Measurements from ENCODE around the gene TP63. TPM values are rescaled to one million over a fixed set of nuclear protein-coding genes. Genes with fewer than 3 reads are reported as not detected.
A peak's percentile ranks its signal among the peaks of the same experiment; 100 is the strongest.

Gene TP63
- total RNA-seq, 6 experiments from 2014 or later = 0.06 to 0.55 (median 0.15) TPM; not detected in 3

GRCh38 chr3:189776149-189776824 is 145.1 kb downstream of the TP63 start:
- Histone ChIP-seq H3K4me1 (no peaks in the 10 kb centered on the region), H3K9me3 (no peaks in the 10 kb centered on the region), H3K36me3 (no peaks in the 10 kb centered on the region), H3K27me3 (no peaks in the 10 kb centered on the region), H3K27ac (no peak overlapping the region), H3K4me3 (no peak overlapping the region)
- WGBS (ENCODE audit: insufficient coverage, low coverage, low lambda C conversion rate, missing lambda C conversion rate) = 52% methylated on average over 6 of the region's 6 CpGs
- TF ChIP-seq CTCF (IDR thresholded peaks at IDR 0.05) = no peak
- TF ChIP-seq POLR2A (IDR thresholded peaks at IDR 0.05) = no peak
- ATAC-seq = peak in 1 of 4 donors; percentile 65
- intact Hi-C loops (cut with DNase I) = no loop called here
- no peak for DNase-seq

GRCh38 chr3:189778340-189778950 is 147.3 kb downstream of the TP63 start:
- 83% methylated on average over 4 of the region's 5 CpGs for WGBS (ENCODE audit: insufficient coverage, low coverage, low lambda C conversion rate, missing lambda C conversion rate)
- TF ChIP-seq CTCF (IDR thresholded peaks at IDR 0.05) (no peak), POLR2A (IDR thresholded peaks at IDR 0.05) (no peak)

GRCh38 chr3:189779166-189779565 is 148.0 kb downstream of the TP63 start:
- intact Hi-C loops (cut with DNase I) = no loop called here
- Histone ChIP-seq H3K4me3 (no peak overlapping the region), H3K4me1 (no peaks in the 10 kb centered on the region), H3K27me3 (no peaks in the 10 kb centered on the region), H3K36me3 (no peaks in the 10 kb centered on the region), H3K9me3 (no peaks in the 10 kb centered on the region), H3K27ac (no peak overlapping the region)
- 76% methylated on average over 3 of the region's 3 CpGs for WGBS (ENCODE audit: insufficient coverage, low coverage, low lambda C conversion rate, missing lambda C conversion rate)
- DNase-seq (no peak), ATAC-seq (no peak)
- no peak for TF ChIP-seq CTCF (IDR thresholded peaks at IDR 0.05)
- no peak for TF ChIP-seq POLR2A (IDR thresholded peaks at IDR 0.05)

More at GRCh38 chr3:189778340-189778950, 147.3 kb downstream of the TP63 start:
- Histone ChIP-seq H3K27ac (no peak overlapping the region), H3K4me1 (no peaks in the 10 kb centered on the region), H3K36me3 (no peaks in the 10 kb centered on the region), H3K4me3 (no peak overlapping the region), H3K27me3 (no peaks in the 10 kb centered on the region), H3K9me3 (no peaks in the 10 kb centered on the region)
- DNase-seq (no peak), ATAC-seq (no peak)
- intact Hi-C loops (cut with DNase I) = no loop called here

- DNase-seq (no peak), ATAC-seq (no peak)
- intact Hi-C loops (cut with DNase I) = no loop called here
- 91% methylated on average over 6 of the region's 6 CpGs for WGBS (ENCODE audit: insufficient coverage, low coverage, low lambda C conversion rate, missing lambda C conversion rate)
- no peak for TF ChIP-seq CTCF (IDR thresholded peaks at IDR 0.05)
- TF ChIP-seq POLR2A (IDR thresholded peaks at IDR 0.05) = no peak
- Histone ChIP-seq H3K4me3 (no peak overlapping the region), H3K9me3 (no peaks in the 10 kb centered on the region), H3K36me3 (no peaks in the 10 kb centered on the region), H3K27ac (no peak overlapping the region), H3K4me1 (no peaks in the 10 kb centered on the region), H3K27me3 (no peaks in the 10 kb centered on the region)
Measured at GRCh38 chr3:189780546-189781270, 149.5 kb downstream of the TP63 start.
